Diencephalon (tissue), 1 donor: ENCODE data around the gene NDST4. TPM values are rescaled to one million over a fixed set of nuclear protein-coding genes. Genes with fewer than 3 reads are reported as not detected.

ENCODE experiments used
- small RNA-seq: library from RNA; depleted of rRNA; stranded (forward); fragments of <200 nt; gene quantifications from one replicate; pipeline ENCODE3, GENCODE V24; 2014
- total RNA-seq: library from RNA; depleted of rRNA; stranded (reverse); fragments of >200 nt; gene quantifications from one replicate; pipeline ENCODE4 v1.2.3, GENCODE V29; 2014

The NDST4 gene
- total RNA-seq = 17.3 TPM

DNA sequence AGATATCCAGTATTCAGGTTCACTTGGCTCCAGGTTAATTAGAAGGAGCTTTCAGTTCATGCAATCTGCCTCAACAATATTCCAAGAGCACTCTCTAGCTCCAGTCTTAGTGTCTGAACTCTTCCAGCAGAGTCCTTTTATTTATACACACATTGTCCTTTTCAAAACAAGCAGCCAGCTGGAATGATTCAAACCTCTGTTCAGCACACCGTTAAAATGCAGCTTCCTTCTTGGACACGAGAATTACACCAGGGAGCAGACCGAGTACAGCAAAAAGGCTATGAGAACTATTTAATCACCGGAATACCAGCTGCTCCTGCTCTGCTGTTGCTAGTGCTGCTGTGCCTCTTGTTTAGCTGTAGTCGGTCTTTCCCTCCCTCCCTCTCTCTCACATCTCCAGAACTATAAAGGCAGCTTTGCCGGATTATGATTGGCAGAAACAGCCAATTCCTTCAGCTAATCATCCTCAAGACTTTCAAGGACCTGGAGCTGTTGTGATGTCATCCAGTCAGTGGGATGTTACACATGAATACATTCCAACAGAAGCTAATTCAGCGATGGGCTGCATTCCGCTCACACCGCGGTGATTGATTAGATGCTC, at the start of gene NDST4:
Gene NDST4, minus strand, starts transcription at position 115 of the 601 bp plus-strand sequence. CDS start 36,584 bp downstream, outside the sequence.

Small RNA genes within 50 kb of the gene (small RNA-seq; reads per million reads assigned to genes)
- not detected for gene RN7SL808P
